Tibial artery (tissue), 4 donors: ENCODE results near the gene BABAM1.
A peak's percentile ranks its signal among the peaks of the same experiment; 100 is the strongest.

Source experiments
- DNase-seq, 2 donors: peaks; one replicate each; pipeline ENCODE4 v3.0.0-alpha.2; 2019
- H3K27ac ChIP-seq, 2 donors: fragments of 200-600 bp; sonication (generic) in 1 of 2; 1 replicate in 1 of 2; 2 replicates in 1 of 2; pipeline ENCODE4 v1.5.1; 2018 to 2019; ENCODE audit warnings: mild to moderate bottlenecking in 1 of 2
- H3K27me3 ChIP-seq, 2 donors: fragments of 200-600 bp; sonication (generic) in 1 of 2; one replicate each; pipeline versions ENCODE4 v1.5.1 to v1.6.0; 2016 to 2019
- H3K36me3 ChIP-seq, 3 donors: fragments of 200-600 bp; sonication (generic) in 2 of 3; one replicate each; pipeline ENCODE4 v1.5.1; 2016 to 2019; ENCODE audit warnings: mild to moderate bottlenecking in 2 of 3
- H3K4me1 ChIP-seq, 4 donors: fragments of 200-600 bp; sonication (generic) in 2 of 4; 1 replicate in 3 of 4; 2 replicates in 1 of 4; pipeline ENCODE4 v1.5.1; 2016 to 2019
- H3K4me3 ChIP-seq, 2 donors: fragments of 200-600 bp; sonication (generic) in 1 of 2; 1 replicate in 1 of 2; 2 replicates in 1 of 2; pipeline ENCODE4 v1.5.1; 2018 to 2019; ENCODE audit warnings: mild to moderate bottlenecking in 2 of 2
- H3K9me3 ChIP-seq, 3 donors: fragments of 200-600 bp; sonication (generic) in 1 of 3; one replicate each; pipeline ENCODE4 v1.5.1; 2016 to 2019
- CTCF ChIP-seq, 2 experiments: fragments of 200-600 bp in 1 of 2; fragments of 450-650 bp in 1 of 2; IDR thresholded peaks; one replicate each; pipeline ENCODE4 v1.5.1; 2017 to 2019; ENCODE audit warnings: antibody characterized with exemption in 2 of 2, mild to moderate bottlenecking in 1 of 2, moderate library complexity in 1 of 2
- intact Hi-C: fragments of 100-400 bp; cut with DNase I; formaldehyde crosslinking; loops from one replicate; pipeline ENCODE4 v1.15.0; 2023; ENCODE audit warnings: low total_unique reads

BABAM1 gene

GRCh38 chr19:17303940-17304267, 36.7 kb downstream of the BABAM1 start:
- DNase-seq = no peak
- Histone ChIP-seq H3K36me3 (peaks cover 0 to 24% (median 6%) of the 10 kb centered on the region in 3 donors), H3K4me3 (peak overlapping the region in 1 of 2 donors; percentile 89), H3K4me1 (peaks cover 0 to 51% (median 37%) of the 10 kb centered on the region in 4 donors), H3K27me3 (no peaks in the 10 kb centered on the region), H3K27ac (peak overlapping the region; percentile 82 to 88), H3K9me3 (no peaks in the 10 kb centered on the region)
- no peak for TF ChIP-seq CTCF (IDR thresholded peaks at IDR 0.05)
- intact Hi-C loops = loop anchor here (5.0 kb wide), 1 partner anchor 83 kb away; no protein-coding TSS in a partner anchor

GRCh38 chr19:17304386-17305215, 37.4 kb downstream of the BABAM1 start:
- no peak for TF ChIP-seq CTCF (IDR thresholded peaks at IDR 0.05)
- intact Hi-C loops = loop anchor here (5.0 kb wide), 1 partner anchor 83 kb away; no protein-coding TSS in a partner anchor
- no peak for DNase-seq
- no peaks in the 10 kb centered on the region for H3K9me3 ChIP-seq
- peak overlapping the region; percentile 88 to 95 for H3K27ac ChIP-seq
- peaks cover 0 to 54% (median 38%) of the 10 kb centered on the region in 4 donors for H3K4me1 ChIP-seq
- no peaks in the 10 kb centered on the region for H3K27me3 ChIP-seq
- peak overlapping the region; percentile 60 to 84 for H3K4me3 ChIP-seq
- H3K36me3 ChIP-seq = peaks cover 0 to 19% (median 6%) of the 10 kb centered on the region in 3 donors

- peak overlapping the region; percentile 88 to 95 for H3K27ac ChIP-seq
- H3K4me1 ChIP-seq = peaks cover 0 to 59% (median 42%) of the 10 kb centered on the region in 4 donors
- DNase-seq = no peak
- no peaks in the 10 kb centered on the region for H3K27me3 ChIP-seq
- H3K4me3 ChIP-seq = peak overlapping the region; percentile 60 to 84
- intact Hi-C loops = no loop called here
- H3K36me3 ChIP-seq = peaks cover 0 to 14% (median 6%) of the 10 kb centered on the region in 3 donors
- TF ChIP-seq CTCF (IDR thresholded peaks at IDR 0.05) = no peak
- no peaks in the 10 kb centered on the region for H3K9me3 ChIP-seq
Measured at GRCh38 chr19:17305216-17305516, 37.9 kb downstream of the BABAM1 start.

GRCh38 chr19:17305517-17306284, 38.5 kb downstream of the BABAM1 start, which contains the start of gene MRPL34:
MRPL34 (plus strand) TSS chr19:17305872; CDS start chr19:17305893, 21 bp downstream.
- Histone ChIP-seq H3K36me3 (peaks cover 0 to 8% (median 6%) of the 10 kb centered on the region in 3 donors), H3K4me3 (peak within 1 kb of the TSS; percentile 60 to 84), H3K27ac (peak within 1 kb of the TSS; percentile 88 to 95), H3K27me3 (no peaks in the 10 kb centered on the region), H3K4me1 (peaks cover 0 to 64% (median 48%) of the 10 kb centered on the region in 4 donors), H3K9me3 (no peaks in the 10 kb centered on the region)
- intact Hi-C loops = loop anchor here (1.0 kb wide), 1 partner anchor 24 kb away; no protein-coding TSS in a partner anchor
- peak; percentile 79 to 86 for TF ChIP-seq CTCF (IDR thresholded peaks at IDR 0.05)
- peak; percentile 93 to 97 for DNase-seq

GRCh38 chr19:17306285-17306714, 39.1 kb downstream of the BABAM1 start:
- intact Hi-C loops = loop anchor here (1.0 kb wide), 1 partner anchor 23 kb away; no protein-coding TSS in a partner anchor
- H3K36me3 ChIP-seq = peaks cover 0 to 2% (median under 1%) of the 10 kb centered on the region in 3 donors
- TF ChIP-seq CTCF (IDR thresholded peaks at IDR 0.05) = no peak
- H3K9me3 ChIP-seq = no peaks in the 10 kb centered on the region
- peak overlapping the region; percentile 60 to 84 for H3K4me3 ChIP-seq
- no peak for DNase-seq
- peaks cover 0 to 70% (median 54%) of the 10 kb centered on the region in 4 donors for H3K4me1 ChIP-seq
- peak overlapping the region; percentile 88 to 95 for H3K27ac ChIP-seq
- no peaks in the 10 kb centered on the region for H3K27me3 ChIP-seq
